Measurements from ENCODE around the gene SCGB3A1.

SCGB3A1 gene

DNA sequence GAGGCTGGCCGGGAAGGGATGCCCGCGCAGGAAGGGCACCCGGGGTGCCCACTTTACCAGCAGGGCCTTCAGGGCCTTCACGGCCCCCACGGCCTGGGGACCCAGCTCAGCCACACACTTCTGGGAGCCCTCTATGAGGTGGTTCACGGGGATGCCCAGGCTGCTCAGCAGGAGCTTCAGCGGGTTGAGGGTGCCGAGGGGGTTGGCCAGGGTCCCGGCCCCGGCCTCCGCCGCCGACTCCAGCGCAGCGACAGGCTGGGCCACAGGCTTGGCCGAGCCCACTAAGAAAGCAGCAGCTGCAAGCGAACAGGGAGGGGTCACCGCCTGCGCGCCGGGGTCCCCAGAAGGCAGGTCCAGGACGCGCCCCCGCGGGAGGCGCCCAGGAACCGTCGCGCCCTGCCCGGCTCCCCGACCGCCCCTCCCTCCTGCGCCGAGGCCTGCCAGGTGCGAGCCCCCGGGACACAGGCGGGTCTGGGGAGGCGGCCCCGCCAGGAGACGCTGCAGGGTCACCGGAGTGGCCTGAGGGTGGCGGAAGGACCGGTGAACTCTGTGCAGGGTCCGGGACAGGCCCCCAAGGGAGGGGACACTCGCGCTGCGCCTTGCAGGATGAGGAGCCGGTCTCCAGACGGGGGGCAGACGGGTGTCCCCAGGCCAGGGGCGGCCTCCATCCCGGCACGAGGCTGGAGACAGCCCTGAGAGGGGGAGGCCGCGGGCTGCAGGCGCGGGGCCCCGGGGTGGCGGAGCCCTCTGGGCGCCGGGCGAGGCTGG lies 572 bp downstream of the SCGB3A1 start:
- in situ Hi-C loops (cut with MboI; ENCODE audit: low sequenced_read_pairs), result no loop called here

DNA sequence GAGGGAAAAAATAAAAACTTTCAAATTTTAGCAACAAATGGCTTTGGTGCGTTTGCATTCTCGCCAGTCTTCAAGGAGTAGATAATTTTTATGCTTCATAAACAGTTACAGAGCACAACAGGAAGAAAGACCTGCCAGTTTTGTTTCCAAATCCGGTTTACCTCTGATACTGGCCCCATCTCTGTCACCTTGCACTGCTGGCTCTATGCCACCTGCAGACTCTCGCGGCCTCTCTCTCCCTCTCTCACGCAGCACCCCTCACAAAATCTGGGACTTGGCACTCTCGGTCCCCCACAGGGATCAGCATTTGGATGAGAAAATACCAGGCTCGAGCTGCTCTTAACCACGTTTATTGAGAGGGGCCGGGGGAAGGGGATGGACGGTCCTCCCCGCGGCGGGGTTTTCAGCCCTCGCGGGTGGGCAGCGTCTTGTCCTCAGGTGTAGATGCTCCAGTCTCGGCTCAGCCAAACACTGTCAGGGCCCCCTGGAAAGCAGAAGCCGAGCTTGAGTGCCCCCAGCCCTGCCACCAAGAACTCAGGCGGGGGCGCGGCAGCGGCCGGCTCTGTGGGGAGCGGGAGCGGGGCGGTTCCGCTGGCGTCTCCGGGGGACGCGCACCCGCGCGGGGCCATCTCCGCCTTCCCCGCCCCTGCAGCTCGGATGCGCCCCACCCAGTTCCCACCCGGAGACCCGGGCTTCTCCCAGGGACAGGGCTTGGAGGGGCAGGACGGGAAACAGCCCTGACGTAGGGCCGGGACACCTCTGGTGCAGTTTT lies 1.3 kb downstream of the SCGB3A1 start:
- in situ Hi-C loops (cut with MboI; ENCODE audit: low sequenced_read_pairs), result no loop called here

GRCh38 chr5:180586870-180587269 lies 4.4 kb downstream of the SCGB3A1 start:
- in situ Hi-C loops (cut with MboI; ENCODE audit: low sequenced_read_pairs), result no loop called here

DNA sequence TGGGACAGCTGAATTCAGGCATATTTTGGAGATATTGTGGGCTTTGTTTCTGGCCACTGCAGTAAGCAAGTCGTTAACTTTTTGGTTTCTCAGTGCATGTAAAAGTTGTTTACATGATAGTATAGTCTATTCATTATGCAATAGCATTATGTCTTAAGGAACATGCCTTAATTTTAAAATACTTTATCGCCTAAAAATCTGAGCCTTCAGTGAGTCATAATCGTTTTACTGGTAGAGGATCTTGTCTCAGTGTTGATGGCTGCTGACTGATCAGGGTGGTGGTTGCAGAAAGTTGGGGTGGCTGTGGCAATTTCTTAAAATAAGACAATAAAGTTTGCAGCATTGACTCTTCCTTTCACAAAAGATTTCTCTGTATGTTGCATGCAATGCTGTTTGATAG lies 5.1 kb downstream of the SCGB3A1 start:
- in situ Hi-C loops (cut with MboI; ENCODE audit: low sequenced_read_pairs), result no loop called here

DNA sequence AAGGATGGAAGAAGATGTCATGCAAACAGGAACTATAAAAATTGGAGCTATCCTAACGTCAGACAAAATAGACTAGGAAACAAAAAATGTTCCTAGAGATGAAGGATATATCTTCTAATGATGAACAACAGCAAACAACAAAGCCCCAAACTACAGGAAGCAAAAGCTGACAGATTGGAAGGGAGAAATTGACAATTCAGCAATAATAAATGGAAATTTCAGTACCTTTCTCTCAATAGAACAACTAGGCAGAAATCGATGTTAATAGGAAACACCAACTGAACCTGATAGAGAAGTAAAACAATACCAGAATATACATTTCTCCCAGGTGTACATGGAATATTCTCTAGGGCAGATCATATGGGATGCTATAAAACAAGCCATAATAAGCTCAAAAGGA lies 7.6 kb downstream of the SCGB3A1 start:
- in situ Hi-C loops (cut with MboI; ENCODE audit: low sequenced_read_pairs), result no loop called here

DNA sequence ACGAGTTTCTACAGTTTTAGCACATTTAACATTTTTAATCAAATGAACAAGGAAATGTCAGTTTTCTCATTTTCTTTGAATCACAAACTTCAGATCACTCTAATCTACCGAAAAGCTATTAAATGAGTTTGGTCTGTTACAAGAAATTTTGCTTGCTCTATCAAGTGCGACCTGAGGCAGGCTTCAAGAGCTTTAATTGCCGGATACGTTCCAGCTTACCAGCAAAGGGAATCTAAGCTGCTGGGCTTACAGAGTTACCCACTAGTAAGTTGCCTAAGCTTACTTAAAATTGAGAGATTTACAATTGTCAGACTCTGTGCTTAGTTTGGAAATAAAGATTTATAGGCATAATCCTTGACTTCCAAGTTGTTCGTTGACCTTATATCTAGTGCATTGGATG lies 10.6 kb downstream of the SCGB3A1 start:
- in situ Hi-C loops (cut with MboI; ENCODE audit: low sequenced_read_pairs), result no loop called here

GRCh38 chr5:180575571-180575970 lies 15.7 kb downstream of the SCGB3A1 start:
- in situ Hi-C loops (cut with MboI; ENCODE audit: low sequenced_read_pairs), result no loop called here

- in situ Hi-C loops (cut with MboI; ENCODE audit: low sequenced_read_pairs), result no loop called here
These were observed 22.4 kb downstream of the SCGB3A1 start for GRCh38 chr5:180568914-180569313.

- in situ Hi-C loops (cut with MboI; ENCODE audit: low sequenced_read_pairs), result no loop called here
These were observed 27.3 kb downstream of the SCGB3A1 start for GRCh38 chr5:180563994-180564393.

- in situ Hi-C loops (cut with MboI; ENCODE audit: low sequenced_read_pairs), result no loop called here
These were observed 33.1 kb downstream of the SCGB3A1 start for GRCh38 chr5:180558232-180558631.

DNA sequence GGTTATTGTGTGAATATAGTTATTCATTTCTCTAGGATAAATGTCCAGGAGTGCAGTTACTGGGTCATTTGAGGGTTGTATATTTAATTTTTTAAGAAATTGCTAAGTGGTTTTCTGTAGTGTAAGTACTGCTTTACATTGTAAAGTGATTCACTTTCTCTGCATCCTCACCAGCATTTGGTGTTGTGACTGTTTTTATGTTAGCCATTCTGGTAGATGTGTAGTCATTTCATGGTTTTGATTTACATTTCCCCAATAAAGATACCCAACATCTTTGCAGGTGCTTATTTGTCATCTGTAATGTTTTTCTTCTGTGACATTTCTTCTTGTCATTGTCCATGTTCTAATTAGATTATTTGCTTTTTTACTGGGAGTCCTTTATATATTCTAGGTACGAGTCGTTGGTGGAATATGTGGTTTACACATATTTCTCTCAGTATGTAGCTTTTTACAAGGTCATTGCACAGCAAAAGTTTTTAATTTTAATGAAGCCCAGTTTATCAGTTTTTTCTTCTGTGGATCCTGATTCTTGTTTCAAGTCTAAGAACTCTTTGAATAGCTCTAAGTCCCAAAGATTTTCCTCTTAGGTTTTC lies 34.0 kb downstream of the SCGB3A1 start:
- in situ Hi-C loops (cut with MboI; ENCODE audit: low sequenced_read_pairs), result no loop called here

DNA sequence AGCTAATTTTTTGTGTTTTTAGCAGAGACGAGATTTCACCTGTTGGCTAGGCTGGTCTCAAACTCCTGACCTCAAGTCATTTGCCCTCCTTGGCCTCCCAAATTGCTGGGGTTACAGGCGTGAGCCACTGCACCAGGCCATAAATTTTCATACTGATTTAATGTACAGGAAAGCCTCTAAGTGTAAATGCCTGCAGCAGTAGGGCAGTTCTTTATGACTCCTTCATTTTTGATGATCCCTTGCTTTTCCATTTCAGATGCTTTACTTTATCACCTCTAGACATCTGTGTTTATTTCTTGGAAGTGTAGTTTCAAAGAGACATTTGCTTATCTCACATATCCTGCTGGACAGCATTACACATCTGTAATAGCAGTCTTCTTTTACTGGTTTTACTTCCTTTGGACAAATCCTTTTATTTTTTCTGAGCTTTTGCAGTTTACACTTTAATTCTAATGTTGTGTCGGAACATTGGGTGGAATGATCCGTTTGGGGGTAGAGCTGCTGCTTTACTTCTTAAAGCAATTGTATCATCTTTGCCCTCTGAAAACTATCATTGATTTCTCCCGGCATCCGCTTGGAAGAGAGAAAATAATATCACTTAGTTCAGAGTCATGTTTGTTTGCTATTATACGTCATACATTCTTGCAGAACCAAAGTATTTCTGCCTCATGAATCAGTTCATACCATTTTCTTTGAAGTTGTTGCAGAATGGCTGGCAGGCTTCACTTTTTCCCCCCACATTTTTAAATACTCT lies 36.0 kb downstream of the SCGB3A1 start:
- in situ Hi-C loops (cut with MboI; ENCODE audit: low sequenced_read_pairs), result no loop called here

DNA sequence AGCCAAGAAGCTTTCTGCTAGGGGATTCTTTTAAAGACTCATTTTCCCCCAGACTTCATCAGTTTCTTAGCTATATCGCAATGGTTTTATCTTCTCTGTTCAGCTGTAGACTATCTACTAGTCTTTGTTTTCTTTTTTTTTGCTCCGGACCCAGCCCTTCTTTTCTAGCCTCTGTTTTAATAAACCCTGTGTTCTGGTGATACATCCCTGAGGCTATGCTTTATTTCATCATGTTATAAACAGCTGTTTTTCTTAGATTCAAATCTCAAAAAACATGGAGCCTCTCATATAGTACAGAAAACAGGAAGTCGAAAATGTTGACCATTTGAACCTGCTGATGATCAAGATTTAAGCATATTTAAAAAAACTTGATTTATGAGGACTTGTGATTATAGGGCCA lies 37.8 kb downstream of the SCGB3A1 start:
- in situ Hi-C loops (cut with MboI; ENCODE audit: low sequenced_read_pairs), result no loop called here

DNA sequence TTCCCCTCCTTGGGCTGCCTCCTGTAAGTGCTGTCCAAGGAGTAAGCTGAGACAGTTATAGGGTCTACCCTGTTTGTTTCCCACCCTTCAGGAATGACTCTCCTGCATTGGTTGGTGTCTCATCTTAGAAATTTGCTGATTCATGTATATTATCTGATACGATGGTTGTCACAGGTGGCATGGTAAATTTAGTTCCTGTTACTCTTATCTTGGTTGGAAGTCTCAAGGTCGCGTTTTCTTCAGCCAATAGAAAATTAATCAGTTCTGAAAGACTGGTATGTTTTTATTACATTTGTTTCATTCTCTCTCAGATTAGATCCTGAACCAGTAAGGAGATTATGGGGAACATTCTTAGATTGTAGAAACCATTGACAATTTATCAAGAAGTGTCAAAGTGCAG lies 42.7 kb downstream of the SCGB3A1 start:
- in situ Hi-C loops (cut with MboI; ENCODE audit: low sequenced_read_pairs), result no loop called here

DNA sequence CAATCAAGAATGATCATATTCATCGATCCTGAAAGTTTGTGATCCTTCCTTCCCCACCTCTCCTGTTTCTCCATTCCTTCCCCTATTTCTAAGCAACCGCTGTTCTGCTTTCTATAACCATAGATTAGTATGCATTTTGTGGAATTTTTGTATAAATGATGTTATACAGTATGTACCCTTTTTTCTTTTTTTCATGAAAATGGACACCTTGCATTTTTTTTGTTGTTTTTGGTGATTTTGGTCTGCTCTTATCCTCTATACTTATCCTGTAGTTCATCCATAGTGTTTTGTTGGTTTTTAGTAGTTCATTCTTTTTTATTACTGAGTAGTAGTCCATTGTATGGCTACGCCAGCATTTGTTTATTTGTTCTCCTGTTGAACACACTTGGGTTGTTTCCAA lies 46.1 kb downstream of the SCGB3A1 start:
- in situ Hi-C loops (cut with MboI; ENCODE audit: low sequenced_read_pairs), result no loop called here

DNA sequence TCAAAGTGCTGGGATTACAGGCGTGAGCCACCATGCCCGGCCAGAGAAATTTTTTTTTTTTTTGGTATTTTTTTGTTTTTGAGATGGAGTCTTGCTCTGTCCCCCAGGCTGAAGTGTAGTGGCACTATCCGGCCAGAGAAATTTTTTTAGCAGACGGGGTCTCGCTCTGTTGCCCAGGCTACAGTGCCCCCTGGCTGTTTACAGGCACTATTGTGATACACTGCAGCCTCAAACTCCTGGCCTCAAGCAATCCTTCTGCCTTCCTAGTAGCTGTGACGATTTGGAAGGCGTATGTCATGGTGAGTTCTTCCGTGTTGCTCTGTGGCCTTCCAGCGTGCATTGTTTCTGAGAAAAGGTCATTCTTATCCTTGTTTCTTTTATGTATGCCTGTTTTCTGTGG lies 49.6 kb downstream of the SCGB3A1 start:
- in situ Hi-C loops (cut with MboI; ENCODE audit: low sequenced_read_pairs), result no loop called here

Measured in HL-60/S4 (cell line).